Measurements from ENCODE around the gene NRARP. TPM values are rescaled to one million over a fixed set of nuclear protein-coding genes. Genes with fewer than 3 reads are reported as not detected.
A peak's percentile ranks its signal among the peaks of the same experiment; 100 is the strongest.

Gene NRARP
- total RNA-seq, 2 donors from 2014 or later: 0.88 to 2.6 TPM

GRCh38 chr9:137302449-137303150 is 529 bp upstream of the NRARP start:
- Mint-ChIP-seq H3K4me1 (ENCODE audit: low read depth in 2 of 2) (peaks cover 0 to 8% of the 10 kb centered on the region in 2 donors), H3K36me3 (no peaks in the 10 kb centered on the region), H3K9me3 (no peaks in the 10 kb centered on the region), H3K27me3 (peaks cover 0 to 6% of the 10 kb centered on the region in 2 donors), H3K4me3 (peak overlapping the region; percentile 50), H3K27ac (no peak overlapping the region)
- ATAC-seq (peak in 1 of 2 donors; percentile 56), DNase-seq (ENCODE audit: low spot score) (no peak)

- Mint-ChIP-seq H3K9me3 (no peaks in the 10 kb centered on the region), H3K36me3 (no peaks in the 10 kb centered on the region), H3K4me3 (peak overlapping the region; percentile 79), H3K27me3 (peaks cover 8 to 13% of the 10 kb centered on the region in 2 donors), H3K4me1 (ENCODE audit: low read depth in 2 of 2) (peaks cover 5 to 13% of the 10 kb centered on the region in 2 donors), H3K27ac (no peak overlapping the region)
- ATAC-seq (peak; percentile 12 to 22), DNase-seq (ENCODE audit: low spot score) (no peak)
Measured at GRCh38 chr9:137301081-137301947, 757 bp downstream of the NRARP start.

- H3K4me3 Mint-ChIP-seq: peak overlapping the region; percentile 79
- DNase-seq (ENCODE audit: low spot score) (no peak), ATAC-seq (no peak)
- no peaks in the 10 kb centered on the region for H3K36me3 Mint-ChIP-seq
- H3K9me3 Mint-ChIP-seq: no peaks in the 10 kb centered on the region
- no peak overlapping the region for H3K27ac Mint-ChIP-seq
- peaks cover 10 to 13% of the 10 kb centered on the region in 2 donors for H3K27me3 Mint-ChIP-seq
- H3K4me1 Mint-ChIP-seq (ENCODE audit: low read depth in 2 of 2): peaks cover 5 to 13% of the 10 kb centered on the region in 2 donors
Measured at GRCh38 chr9:137300567-137301080, 1.4 kb downstream of the NRARP start.

- ATAC-seq (no peak), DNase-seq (ENCODE audit: low spot score) (no peak)
- H3K27ac Mint-ChIP-seq: no peak overlapping the region
- no peaks in the 10 kb centered on the region for H3K9me3 Mint-ChIP-seq
- peaks cover 5 to 10% of the 10 kb centered on the region in 2 donors for H3K4me1 Mint-ChIP-seq (ENCODE audit: low read depth in 2 of 2)
- peaks cover 10 to 13% of the 10 kb centered on the region in 2 donors for H3K27me3 Mint-ChIP-seq
- no peaks in the 10 kb centered on the region for H3K36me3 Mint-ChIP-seq
- H3K4me3 Mint-ChIP-seq: peak overlapping the region; percentile 56
Measured at GRCh38 chr9:137299938-137300337, 2.1 kb downstream of the NRARP start.

- Mint-ChIP-seq H3K9me3 (no peaks in the 10 kb centered on the region), H3K27ac (no peak overlapping the region), H3K4me3 (no peak overlapping the region), H3K4me1 (ENCODE audit: low read depth in 2 of 2) (peaks cover 5 to 13% of the 10 kb centered on the region in 2 donors), H3K36me3 (no peaks in the 10 kb centered on the region), H3K27me3 (peaks cover 10 to 16% of the 10 kb centered on the region in 2 donors)
- DNase-seq (ENCODE audit: low spot score): no peak
- no peak for ATAC-seq
Measured at GRCh38 chr9:137299203-137299565, 2.9 kb downstream of the NRARP start.

- Mint-ChIP-seq H3K27me3 (peaks cover 10 to 19% of the 10 kb centered on the region in 2 donors), H3K36me3 (no peaks in the 10 kb centered on the region), H3K27ac (no peak overlapping the region), H3K4me3 (no peak overlapping the region), H3K4me1 (ENCODE audit: low read depth in 2 of 2) (peaks cover 5 to 12% of the 10 kb centered on the region in 2 donors), H3K9me3 (no peaks in the 10 kb centered on the region)
- no peak for DNase-seq (ENCODE audit: low spot score)
- no peak for ATAC-seq
Measured at GRCh38 chr9:137298401-137299202, 3.5 kb downstream of the NRARP start.

- Mint-ChIP-seq H3K9me3 (no peaks in the 10 kb centered on the region), H3K27ac (no peak overlapping the region), H3K4me3 (no peak overlapping the region), H3K27me3 (peaks cover 10 to 21% of the 10 kb centered on the region in 2 donors), H3K4me1 (ENCODE audit: low read depth in 2 of 2) (peaks cover 5 to 11% of the 10 kb centered on the region in 2 donors), H3K36me3 (no peaks in the 10 kb centered on the region)
- ATAC-seq: no peak
- no peak for DNase-seq (ENCODE audit: low spot score)
Measured at GRCh38 chr9:137297966-137298365, 4.1 kb downstream of the NRARP start.

GRCh38 chr9:137296670-137297664 is 5.1 kb downstream of the NRARP start:
- Mint-ChIP-seq H3K4me3 (peak overlapping the region; percentile 67), H3K9me3 (no peaks in the 10 kb centered on the region), H3K36me3 (no peaks in the 10 kb centered on the region), H3K27me3 (peaks cover 10 to 21% of the 10 kb centered on the region in 2 donors), H3K4me1 (ENCODE audit: low read depth in 2 of 2) (peaks cover 5 to 11% of the 10 kb centered on the region in 2 donors), H3K27ac (no peak overlapping the region)
- DNase-seq (ENCODE audit: low spot score) (no peak), ATAC-seq (no peak)

- DNase-seq (ENCODE audit: low spot score): no peak
- Mint-ChIP-seq H3K4me3 (peak overlapping the region; percentile 67), H3K27ac (no peak overlapping the region), H3K36me3 (no peaks in the 10 kb centered on the region), H3K9me3 (no peaks in the 10 kb centered on the region), H3K4me1 (ENCODE audit: low read depth in 2 of 2) (peaks cover 5 to 11% of the 10 kb centered on the region in 2 donors), H3K27me3 (peaks cover 10 to 21% of the 10 kb centered on the region in 2 donors)
- peak in 1 of 2 donors; percentile 11 for ATAC-seq
Measured at GRCh38 chr9:137295849-137296669, 6.0 kb downstream of the NRARP start.

- Mint-ChIP-seq H3K9me3 (no peaks in the 10 kb centered on the region), H3K36me3 (no peaks in the 10 kb centered on the region), H3K4me3 (no peak overlapping the region), H3K27me3 (peaks cover 10 to 18% of the 10 kb centered on the region in 2 donors), H3K4me1 (ENCODE audit: low read depth in 2 of 2) (peaks cover 5 to 8% of the 10 kb centered on the region in 2 donors), H3K27ac (no peak overlapping the region)
- ATAC-seq (peak; percentile 81 to 88), DNase-seq (ENCODE audit: low spot score) (no peak)
Measured at GRCh38 chr9:137295238-137295811, 6.7 kb downstream of the NRARP start.

GRCh38 chr9:137294681-137295237 is 7.3 kb downstream of the NRARP start:
- no peak overlapping the region for H3K27ac Mint-ChIP-seq
- no peaks in the 10 kb centered on the region for H3K36me3 Mint-ChIP-seq
- peaks cover 5 to 8% of the 10 kb centered on the region in 2 donors for H3K4me1 Mint-ChIP-seq (ENCODE audit: low read depth in 2 of 2)
- H3K27me3 Mint-ChIP-seq: peaks cover 10 to 16% of the 10 kb centered on the region in 2 donors
- H3K4me3 Mint-ChIP-seq: peak overlapping the region; percentile 60
- DNase-seq (ENCODE audit: low spot score) (no peak), ATAC-seq (peak in 1 of 2 donors; percentile 8)
- H3K9me3 Mint-ChIP-seq: no peaks in the 10 kb centered on the region
